Keratinocyte (primary cell): ENCODE results near the gene RIMKLA. TPM values are rescaled to one million over a fixed set of nuclear protein-coding genes. Genes with fewer than 3 reads are reported as not detected.

Experiments
- DNase-seq: peaks from one replicate; pipeline ENCODE4 v3.0.0-alpha.2; 2011; ENCODE audit warnings: low read depth, missing footprints, low spot score
- FAIRE-seq: peaks from 2 replicates; lab custom pipeline; 2011; peaks lifted over from hg19 to GRCh38; lab: Jason Lieb, UNC
- H2AFZ ChIP-seq: 2 replicates; pipeline ENCODE4 v1.6.0; 2012; ENCODE audit warnings: low read length, control low read depth, inconsistent platforms; ENCODE audit not compliant: control insufficient read depth
- H3K27ac ChIP-seq: 2 replicates; pipeline ENCODE4 v1.5.1; 2011; ENCODE audit warnings: low read length; ENCODE audit not compliant: control insufficient read depth, insufficient read depth
- H3K27me3 ChIP-seq: 3 replicates; pipeline ENCODE4 v1.6.0; 2011; ENCODE audit warnings: low read length; ENCODE audit not compliant: control insufficient read depth, insufficient read depth; ENCODE audit errors: extremely low read depth
- H3K36me3 ChIP-seq, 2 experiments: 2 replicates in 1 of 2; 3 replicates in 1 of 2; pipeline ENCODE4 v1.5.1; 2011; ENCODE audit warnings: low read length in 2 of 2, mild to moderate bottlenecking in 1 of 2; ENCODE audit not compliant: control insufficient read depth in 2 of 2, insufficient read depth in 2 of 2; ENCODE audit errors: extremely low read depth in 1 of 2
- H3K4me1 ChIP-seq: 3 replicates; pipeline ENCODE4 v1.5.1; 2011; ENCODE audit warnings: low read length; ENCODE audit not compliant: control insufficient read depth, insufficient read depth; ENCODE audit errors: extremely low read depth
- H3K4me2 ChIP-seq: 3 replicates; pipeline ENCODE4 v1.6.0; 2011; ENCODE audit warnings: low read depth, low read length; ENCODE audit not compliant: control insufficient read depth, insufficient read depth; ENCODE audit errors: extremely low read depth
- H3K4me3 ChIP-seq, 3 experiments: fragments of 200-600 bp in 1 of 3; sonication (generic) in 1 of 3; 2 replicates in 2 of 3; 3 replicates in 1 of 3; pipeline ENCODE4 v1.5.1; 2011 to 2016; ENCODE audit warnings: low read length in 3 of 3, mild to moderate bottlenecking in 3 of 3, control low read depth in 2 of 3, inconsistent platforms in 1 of 3, low read depth in 1 of 3, mixed read lengths in 1 of 3, mixed run types in 1 of 3, moderate library complexity in 1 of 3; ENCODE audit not compliant: control insufficient read depth in 2 of 3, insufficient read depth in 2 of 3; ENCODE audit errors: extremely low read depth in 1 of 3
- H3K79me2 ChIP-seq: 2 replicates; pipeline ENCODE4 v1.6.0; 2012; ENCODE audit warnings: low read length; ENCODE audit not compliant: control insufficient read depth, insufficient read depth
- H3K9ac ChIP-seq: 3 replicates; pipeline ENCODE4 v1.6.0; 2011; ENCODE audit warnings: low read length; ENCODE audit not compliant: control insufficient read depth, insufficient read depth; ENCODE audit errors: extremely low read depth
- H3K9me1 ChIP-seq: 3 replicates; pipeline ENCODE4 v1.6.0; 2011; ENCODE audit warnings: low read length; ENCODE audit not compliant: control insufficient read depth, insufficient read depth; ENCODE audit errors: extremely low read depth
- H3K9me3 ChIP-seq: 2 replicates; pipeline ENCODE4 v1.5.1; 2012; ENCODE audit warnings: low read depth, low read length; ENCODE audit not compliant: control insufficient read depth
- H4K20me1 ChIP-seq: 3 replicates; pipeline ENCODE4 v1.6.0; 2011; ENCODE audit warnings: low read length; ENCODE audit not compliant: control insufficient read depth, insufficient read depth; ENCODE audit errors: extremely low read depth
- EZH2 ChIP-seq: IDR thresholded peaks from one replicate; pipeline ENCODE4 v1.6.1; 2012; ENCODE audit warnings: inconsistent platforms, mild to moderate bottlenecking, low read length, moderate library complexity
- dilution Hi-C: fragments of 300-500 bp; cut with MboI; formaldehyde crosslinking; loops from one replicate; pipeline ENCODE4 v1.7.0; 2020; ENCODE audit warnings: low sequenced_read_pairs; ENCODE audit not compliant: extremely low pct_ligation_motif_present
- polyA plus RNA-seq, 5 experiments: library from polyadenylated mRNA; depleted of rRNA in 3 of 5; stranded (reverse) in 3 of 5; stranded (forward) in 1 of 5; unstranded in 1 of 5; fragments of >200 nt; gene quantifications; 1 replicate in 1 of 5; 2 replicates in 3 of 5; 3 replicates in 1 of 5; pipeline versions ENCODE4 v1.2.1 to v1.2.3, GENCODE V29; 2011 to 2012; ENCODE audit warnings: missing spikeins in 2 of 5, low read depth in 1 of 5, low replicate concordance in 1 of 5
- TF ChIP-seq, protein P1 (sequence below), 3 experiments: IDR thresholded peaks in 1 of 3; conservative IDR thresholded peaks in 1 of 3; optimal IDR thresholded peaks in 1 of 3; 2 replicates in 2 of 3; 3 replicates in 1 of 3; pipeline versions ENCODE3 to v1.5.1; 2011; ENCODE audit warnings: low read length in 3 of 3, mild to moderate bottlenecking in 3 of 3, moderate library complexity in 2 of 3, control low read depth in 1 of 3, inconsistent platforms in 1 of 3; ENCODE audit not compliant: insufficient read depth in 2 of 3; ENCODE audit errors: extremely low read depth in 1 of 3

RIMKLA gene
- polyA plus RNA-seq, 1 donor (not counting 4 experiments of a cell fraction or from before 2014, with no cell fraction given): not detected

DNA sequence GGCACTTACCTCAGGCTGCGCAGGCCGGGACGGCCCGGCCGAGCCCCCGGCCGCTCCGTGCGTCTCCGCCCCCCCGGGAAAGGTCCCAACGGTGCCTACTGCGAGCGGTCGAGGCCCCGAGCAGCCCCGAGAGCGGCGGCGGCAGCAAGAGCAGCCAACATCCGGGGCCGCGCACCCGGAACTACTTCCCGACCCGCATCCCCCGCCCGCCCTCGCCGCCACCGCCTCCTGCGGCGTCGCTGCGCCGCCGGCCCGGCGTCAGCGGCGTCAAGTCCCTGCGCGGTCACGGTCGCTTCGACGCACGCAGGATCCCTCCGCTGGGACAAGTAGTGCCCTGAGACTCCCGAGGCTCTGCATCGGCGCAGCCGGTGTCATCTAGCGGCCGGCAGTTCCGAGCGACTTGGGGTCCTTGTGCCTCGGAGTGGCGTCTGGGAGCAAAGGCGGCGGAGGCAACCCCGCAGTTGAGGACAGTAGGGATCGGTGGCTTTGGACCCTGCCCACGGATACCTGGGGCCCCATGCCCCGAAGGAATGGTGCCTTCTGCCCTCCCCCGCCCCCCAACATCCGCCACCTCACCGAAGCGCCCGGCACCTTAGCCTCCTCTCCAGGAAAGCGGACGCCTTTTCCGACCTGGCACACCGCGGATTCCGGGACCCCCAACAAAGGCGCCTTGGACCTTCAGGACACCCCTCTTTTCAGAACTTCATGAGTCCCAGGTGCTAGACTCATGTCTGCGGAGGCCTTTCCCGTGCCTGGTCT, 45.4 kb upstream of the RIMKLA start, which contains the start of gene FOXJ3:
Gene FOXJ3 (minus strand): TSS at position 186 of the 759 bp plus-strand sequence. CDS start 24,142 bp downstream, outside the sequence.
- H3K4me1 ChIP-seq: peaks cover 20% of the 10 kb centered on the region
- FAIRE-seq: no peak
- no peak for TF ChIP-seq EZH2
- TF ChIP-seq, protein P1, sequence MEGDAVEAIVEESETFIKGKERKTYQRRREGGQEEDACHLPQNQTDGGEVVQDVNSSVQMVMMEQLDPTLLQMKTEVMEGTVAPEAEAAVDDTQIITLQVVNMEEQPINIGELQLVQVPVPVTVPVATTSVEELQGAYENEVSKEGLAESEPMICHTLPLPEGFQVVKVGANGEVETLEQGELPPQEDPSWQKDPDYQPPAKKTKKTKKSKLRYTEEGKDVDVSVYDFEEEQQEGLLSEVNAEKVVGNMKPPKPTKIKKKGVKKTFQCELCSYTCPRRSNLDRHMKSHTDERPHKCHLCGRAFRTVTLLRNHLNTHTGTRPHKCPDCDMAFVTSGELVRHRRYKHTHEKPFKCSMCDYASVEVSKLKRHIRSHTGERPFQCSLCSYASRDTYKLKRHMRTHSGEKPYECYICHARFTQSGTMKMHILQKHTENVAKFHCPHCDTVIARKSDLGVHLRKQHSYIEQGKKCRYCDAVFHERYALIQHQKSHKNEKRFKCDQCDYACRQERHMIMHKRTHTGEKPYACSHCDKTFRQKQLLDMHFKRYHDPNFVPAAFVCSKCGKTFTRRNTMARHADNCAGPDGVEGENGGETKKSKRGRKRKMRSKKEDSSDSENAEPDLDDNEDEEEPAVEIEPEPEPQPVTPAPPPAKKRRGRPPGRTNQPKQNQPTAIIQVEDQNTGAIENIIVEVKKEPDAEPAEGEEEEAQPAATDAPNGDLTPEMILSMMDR (optimal IDR thresholded peaks at IDR 0.05 in 1 of 3, IDR thresholded peaks at IDR 0.05 in 1 of 3, conservative IDR thresholded peaks at IDR 0.05 in 1 of 3; ENCODE audit: extremely low read depth in 1 of 3, insufficient read depth in 2 of 3, low read length in 3 of 3): peak in 1 of 3 experiments; percentile 22

DNA sequence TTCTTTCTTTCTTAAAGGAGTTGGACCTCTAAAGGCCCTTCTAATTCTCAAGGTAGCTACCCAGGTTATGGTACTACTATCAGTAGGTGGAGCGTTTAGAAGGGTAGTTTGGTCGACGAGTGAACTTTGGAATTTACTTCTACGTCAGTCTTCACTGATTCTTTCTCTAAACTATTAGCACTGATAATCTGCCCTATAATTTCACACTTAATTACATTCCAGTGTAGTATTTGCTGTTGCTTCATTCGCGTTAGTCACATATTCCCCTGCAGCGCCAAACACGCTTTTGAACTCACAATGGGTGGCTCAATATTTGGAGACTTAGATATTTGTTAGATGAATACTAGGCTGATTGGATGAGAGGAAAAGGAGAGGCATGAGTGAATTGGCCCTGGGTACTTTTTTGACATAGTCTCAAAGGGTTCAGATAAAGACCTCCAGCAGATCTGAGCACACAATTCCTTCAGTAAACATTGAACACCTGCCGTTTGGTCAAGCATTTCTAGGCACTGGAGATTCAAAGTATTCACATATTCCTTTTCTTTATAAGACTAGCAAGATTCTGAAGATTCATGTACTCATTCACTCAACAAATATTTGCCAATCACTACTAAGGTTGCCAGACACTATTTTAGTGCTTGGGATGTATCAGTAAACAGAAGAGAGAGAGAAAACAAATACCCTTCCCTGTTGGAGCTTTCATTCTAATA, 44.6 kb upstream of the RIMKLA start:
- Histone ChIP-seq H3K36me3 (no peaks in the 10 kb centered on the region), H3K79me2 (peaks cover 40% of the 10 kb centered on the region), H3K9me1 (no peaks in the 10 kb centered on the region), H3K27me3 (no peaks in the 10 kb centered on the region), H3K9ac (peak overlapping the region; percentile 93), H3K4me2 (peak overlapping the region; percentile 91), H3K4me3 (peak overlapping the region; percentile 72 to 99 (median 84)), H3K4me1 (peaks cover 20% of the 10 kb centered on the region), H4K20me1 (peaks cover 2% of the 10 kb centered on the region), H3K27ac (peak overlapping the region; percentile 87), H2AFZ (peak overlapping the region; percentile 90), H3K9me3 (no peaks in the 10 kb centered on the region)
- FAIRE-seq (peak; percentile 55), DNase-seq (no peak)
- dilution Hi-C loops: no loop called here
- no peak for TF ChIP-seq EZH2
- TF ChIP-seq, protein P1 (optimal IDR thresholded peaks at IDR 0.05 in 1 of 3, IDR thresholded peaks at IDR 0.05 in 1 of 3, conservative IDR thresholded peaks at IDR 0.05 in 1 of 3; ENCODE audit: extremely low read depth in 1 of 3, insufficient read depth in 2 of 3, low read length in 3 of 3): no peak

More for the DNA sequence above, 45.4 kb upstream of the RIMKLA start, which contains the start of gene FOXJ3:
- peak; percentile 60 for DNase-seq
- Histone ChIP-seq H3K9me1 (no peaks in the 10 kb centered on the region), H4K20me1 (peaks cover 3% of the 10 kb centered on the region), H3K4me3 (peak within 1 kb of the TSS; percentile 72 to 99 (median 87)), H3K27ac (peak within 1 kb of the TSS; percentile 87), H3K4me2 (peak within 1 kb of the TSS; percentile 91), H3K9ac (peak within 1 kb of the TSS; percentile 93), H3K9me3 (no peaks in the 10 kb centered on the region), H3K27me3 (no peaks in the 10 kb centered on the region), H3K36me3 (no peaks in the 10 kb centered on the region), H2AFZ (peak within 1 kb of the TSS; percentile 90), H3K79me2 (peaks cover 47% of the 10 kb centered on the region)
- dilution Hi-C loops: no loop called here
